ENCODE data around the gene LKAAEAR1. TPM values are rescaled to one million over a fixed set of nuclear protein-coding genes. Genes with fewer than 3 reads are reported as not detected.
A peak's percentile ranks its signal among the peaks of the same experiment; 100 is the strongest.

LKAAEAR1 gene
- total and polyA plus RNA-seq, 2 of the 13 experiments (the other 11 are each of a cell fraction or from before 2014, with no cell fraction given): not detected

- no peak for TF ChIP-seq CREB3 (CRISPR knock-in tag; IDR thresholded peaks at IDR 0.05)
- TF ChIP-seq ZNF343 (CRISPR knock-in tag; IDR thresholded peaks at IDR 0.05): 0 out of 2 replicates have a peak, but pooled peaks have one; percentile 43
- no peak for TF ChIP-seq ZNF513 (CRISPR knock-in tag; conservative IDR thresholded peaks at IDR 0.05)
- no peak for TF ChIP-seq ASH2L (IDR thresholded peaks at IDR 0.05; ENCODE audit: insufficient read length, low read depth, low read length)
- TF ChIP-seq, protein P1, sequence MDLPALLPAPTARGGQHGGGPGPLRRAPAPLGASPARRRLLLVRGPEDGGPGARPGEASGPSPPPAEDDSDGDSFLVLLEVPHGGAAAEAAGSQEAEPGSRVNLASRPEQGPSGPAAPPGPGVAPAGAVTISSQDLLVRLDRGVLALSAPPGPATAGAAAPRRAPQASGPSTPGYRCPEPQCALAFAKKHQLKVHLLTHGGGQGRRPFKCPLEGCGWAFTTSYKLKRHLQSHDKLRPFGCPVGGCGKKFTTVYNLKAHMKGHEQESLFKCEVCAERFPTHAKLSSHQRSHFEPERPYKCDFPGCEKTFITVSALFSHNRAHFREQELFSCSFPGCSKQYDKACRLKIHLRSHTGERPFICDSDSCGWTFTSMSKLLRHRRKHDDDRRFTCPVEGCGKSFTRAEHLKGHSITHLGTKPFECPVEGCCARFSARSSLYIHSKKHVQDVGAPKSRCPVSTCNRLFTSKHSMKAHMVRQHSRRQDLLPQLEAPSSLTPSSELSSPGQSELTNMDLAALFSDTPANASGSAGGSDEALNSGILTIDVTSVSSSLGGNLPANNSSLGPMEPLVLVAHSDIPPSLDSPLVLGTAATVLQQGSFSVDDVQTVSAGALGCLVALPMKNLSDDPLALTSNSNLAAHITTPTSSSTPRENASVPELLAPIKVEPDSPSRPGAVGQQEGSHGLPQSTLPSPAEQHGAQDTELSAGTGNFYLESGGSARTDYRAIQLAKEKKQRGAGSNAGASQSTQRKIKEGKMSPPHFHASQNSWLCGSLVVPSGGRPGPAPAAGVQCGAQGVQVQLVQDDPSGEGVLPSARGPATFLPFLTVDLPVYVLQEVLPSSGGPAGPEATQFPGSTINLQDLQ (CRISPR knock-in tag; IDR thresholded peaks at IDR 0.05): no peak
- TF ChIP-seq, protein P2, sequence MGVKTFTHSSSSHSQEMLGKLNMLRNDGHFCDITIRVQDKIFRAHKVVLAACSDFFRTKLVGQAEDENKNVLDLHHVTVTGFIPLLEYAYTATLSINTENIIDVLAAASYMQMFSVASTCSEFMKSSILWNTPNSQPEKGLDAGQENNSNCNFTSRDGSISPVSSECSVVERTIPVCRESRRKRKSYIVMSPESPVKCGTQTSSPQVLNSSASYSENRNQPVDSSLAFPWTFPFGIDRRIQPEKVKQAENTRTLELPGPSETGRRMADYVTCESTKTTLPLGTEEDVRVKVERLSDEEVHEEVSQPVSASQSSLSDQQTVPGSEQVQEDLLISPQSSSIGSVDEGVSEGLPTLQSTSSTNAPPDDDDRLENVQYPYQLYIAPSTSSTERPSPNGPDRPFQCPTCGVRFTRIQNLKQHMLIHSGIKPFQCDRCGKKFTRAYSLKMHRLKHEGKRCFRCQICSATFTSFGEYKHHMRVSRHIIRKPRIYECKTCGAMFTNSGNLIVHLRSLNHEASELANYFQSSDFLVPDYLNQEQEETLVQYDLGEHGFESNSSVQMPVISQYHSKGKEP (CRISPR knock-in tag; IDR thresholded peaks at IDR 0.05): no peak
- TF ChIP-seq ZMYM2 (CRISPR knock-in tag; IDR thresholded peaks at IDR 0.05): no peak
- no peak for TF ChIP-seq MED1 (CRISPR knock-in tag; IDR thresholded peaks at IDR 0.05)
- TF ChIP-seq THYN1 (CRISPR knock-in tag; IDR thresholded peaks at IDR 0.05; ENCODE audit: borderline replicate concordance, low read depth): no peak
- no peak for TF ChIP-seq ZNF672 (CRISPR knock-in tag; IDR thresholded peaks at IDR 0.05)
- no peak for TF ChIP-seq ZNF20 (CRISPR knock-in tag; IDR thresholded peaks at IDR 0.05)
- TF ChIP-seq, protein P3, sequence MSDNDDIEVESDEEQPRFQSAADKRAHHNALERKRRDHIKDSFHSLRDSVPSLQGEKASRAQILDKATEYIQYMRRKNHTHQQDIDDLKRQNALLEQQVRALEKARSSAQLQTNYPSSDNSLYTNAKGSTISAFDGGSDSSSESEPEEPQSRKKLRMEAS (IDR thresholded peaks at IDR 0.05): no peak
- TF ChIP-seq ZSCAN9 (CRISPR knock-in tag; IDR thresholded peaks at IDR 0.05; ENCODE audit: borderline replicate concordance): no peak
- no peak for TF ChIP-seq RFXANK (CRISPR knock-in tag; IDR thresholded peaks at IDR 0.05)
- no peak for TF ChIP-seq ZNF256 (CRISPR knock-in tag; conservative IDR thresholded peaks at IDR 0.05)
- TF ChIP-seq RFXAP (CRISPR knock-in tag; IDR thresholded peaks at IDR 0.05; ENCODE audit: borderline replicate concordance): no peak
- TF ChIP-seq NFRKB (IDR thresholded peaks at IDR 0.05): no peak
- TF ChIP-seq PHF5A (CRISPR knock-in tag; IDR thresholded peaks at IDR 0.05; ENCODE audit: low read depth, unreplicated experiment): no peak
Observed at GRCh38 chr20:64044484-64045247, 39.5 kb downstream of the LKAAEAR1 start (continued).

All from HepG2 (cell line).